SHP77 treated with DMSO at 0.1 percent for 48 hours (cell line): ENCODE data around the gene TRIM52.

Experiments
- DNase-seq: peaks from one replicate; lab custom pipeline; 2025; lab: John Stamatoyannopoulos, UW

The TRIM52 gene

GRCh38 chr5:181255836-181256578, 4.9 kb downstream of the TRIM52 start:
- no peak for DNase-seq

- no peak for DNase-seq
These were observed 5.7 kb downstream of the TRIM52 start for GRCh38 chr5:181255276-181255675.

GRCh38 chr5:181248277-181248676, 12.7 kb downstream of the TRIM52 start:
- no peak for DNase-seq

- DNase-seq = no peak
These were observed 14.5 kb downstream of the TRIM52 start for GRCh38 chr5:181246276-181247049.

- no peak for DNase-seq
These were observed 15.3 kb downstream of the TRIM52 start for GRCh38 chr5:181245427-181246275.

GRCh38 chr5:181243564-181244343, 17.2 kb downstream of the TRIM52 start, which contains the start of gene RACK1:
Gene RACK1, minus strand, starts transcription at chr5:181243906. Its CDS starts 106 bp downstream, at chr5:181243800.
- no peak for DNase-seq

- DNase-seq = no peak
These were observed 17.9 kb downstream of the TRIM52 start for GRCh38 chr5:181243018-181243563.

GRCh38 chr5:181242031-181242451, 18.9 kb downstream of the TRIM52 start:
- no peak for DNase-seq

GRCh38 chr5:181241393-181241975, 19.5 kb downstream of the TRIM52 start:
- no peak for DNase-seq

- no peak for DNase-seq
These were observed 21.8 kb downstream of the TRIM52 start for GRCh38 chr5:181239062-181239663.

GRCh38 chr5:181237729-181238385, 23.1 kb downstream of the TRIM52 start:
- DNase-seq = no peak

- DNase-seq = no peak
These were observed 23.8 kb downstream of the TRIM52 start for GRCh38 chr5:181236954-181237641.

- no peak for DNase-seq
These were observed 24.5 kb downstream of the TRIM52 start for GRCh38 chr5:181236471-181236870.

GRCh38 chr5:181235689-181236366, 25.1 kb downstream of the TRIM52 start:
- DNase-seq = no peak

- DNase-seq = no peak
These were observed 25.6 kb downstream of the TRIM52 start for GRCh38 chr5:181235323-181235688.

- DNase-seq = no peak
These were observed 26.3 kb downstream of the TRIM52 start for GRCh38 chr5:181234455-181235306.

GRCh38 chr5:181233801-181234454, 27.0 kb downstream of the TRIM52 start:
- DNase-seq = no peak
